Pancreas (tissue), 10 donors: Measurements from ENCODE around the gene CBFA2T2. TPM values are rescaled to one million over a fixed set of nuclear protein-coding genes. Genes with fewer than 3 reads are reported as not detected.

Experiments used
- ATAC-seq, 4 donors: fragments of 200-7000 bp; cut with Tn5 transposase; one replicate each; pipeline versions ENCODE4 v1.8.0 to v1.9.1; 2020; ENCODE audit warnings: mild to moderate bottlenecking in 4 of 4, moderate library complexity in 4 of 4
- DNase-seq, 6 donors: peaks; one replicate each; pipeline ENCODE4 v3.0.0-alpha.2; 2020
- FAIRE-seq: peaks from 2 replicates; lab custom pipeline; 2012; peaks lifted over from hg19 to GRCh38; lab: Jason Lieb, UNC
- H3K27ac ChIP-seq, 4 donors: fragments of 200-600 bp; sonication (generic); 1 replicate in 3 of 4; 2 replicates in 1 of 4; pipeline versions ENCODE4 v1.5.0 to v1.8.0; 2020
- H3K27me3 ChIP-seq, 4 donors: fragments of 200-600 bp; one replicate each; pipeline ENCODE4 v1.8.0; 2021
- H3K36me3 ChIP-seq, 3 donors: fragments of 200-600 bp; sonication (generic) in 1 of 3; one replicate each; pipeline versions ENCODE4 v1.5.0 to v1.8.0; 2020 to 2021
- H3K4me1 ChIP-seq, 3 donors: fragments of 200-600 bp; one replicate each; pipeline ENCODE4 v1.8.0; 2021
- H3K4me3 ChIP-seq, 4 donors: fragments of 200-600 bp; sonication (generic) in 2 of 4; one replicate each; pipeline versions ENCODE4 v1.5.0 to v1.8.0; 2020 to 2021
- H3K9me3 ChIP-seq, 4 donors: fragments of 200-600 bp; one replicate each; pipeline ENCODE4 v1.8.0; 2021
- CTCF ChIP-seq, 4 donors: fragments of 200-600 bp; sonication (generic) in 3 of 4; IDR thresholded peaks; one replicate each; pipeline versions ENCODE4 v1.5.0 to v1.8.0; 2021; ENCODE audit warnings: antibody characterized with exemption in 4 of 4
- WGBS, 2 donors: extraction: QIAGEN DNeasy Blood & Tissue Kit; methylation state at CpG; one replicate each; pipeline ENCODE4 v1.1.7; 2013; 5-methylcytosine and 5-hydroxymethylcytosine counted together
- intact Hi-C, 3 donors: fragments of 100-400 bp; cut with DNase I; formaldehyde crosslinking; loops; one replicate each; pipeline versions ENCODE4 v1.11.1 to v1.14.2; 2022
- polyA plus RNA-seq, 2 donors: library from polyadenylated mRNA; stranded (reverse); fragments of 200-250 nt; gene quantifications; one replicate each; pipeline ENCODE4 v1.2.3, GENCODE V29; 2013
- total RNA-seq, 6 donors: library from RNA; stranded (reverse); fragmentation: NEBNext Ultra II Directional in 4 of 6; extraction: Animal tissue kit (Norgen Biotek cat#: 25700) in 4 of 6; gene quantifications; one replicate each; pipeline versions ENCODE4 v1.2.1 to v1.2.4, GENCODE V29; 2021 to 2023
- donor health status: healthy with polysubstance abuse.
- donor health status: DM: no; HTN: no; CAD: no; lungs with moderate emphysema.
- donor health status: DM: no; HTN: no; CAD: no.
- donor health status: control.
- donor health status: control.
- donor health status: Bipolar disorder and iron deficiency.
- donor health status: DM: yes; HTN: yes; CAD: no.
- donor health status: DM: no; HTN: no; CAD: no.
- donor health status: DM: no; HTN: no; CAD: no.
- donor health status: DM: yes; HTN: yes; CAD: no.

Gene CBFA2T2
- total and polyA plus RNA-seq, 8 donors, result 4.7 to 11.6 (median 7.5) TPM

DNA sequence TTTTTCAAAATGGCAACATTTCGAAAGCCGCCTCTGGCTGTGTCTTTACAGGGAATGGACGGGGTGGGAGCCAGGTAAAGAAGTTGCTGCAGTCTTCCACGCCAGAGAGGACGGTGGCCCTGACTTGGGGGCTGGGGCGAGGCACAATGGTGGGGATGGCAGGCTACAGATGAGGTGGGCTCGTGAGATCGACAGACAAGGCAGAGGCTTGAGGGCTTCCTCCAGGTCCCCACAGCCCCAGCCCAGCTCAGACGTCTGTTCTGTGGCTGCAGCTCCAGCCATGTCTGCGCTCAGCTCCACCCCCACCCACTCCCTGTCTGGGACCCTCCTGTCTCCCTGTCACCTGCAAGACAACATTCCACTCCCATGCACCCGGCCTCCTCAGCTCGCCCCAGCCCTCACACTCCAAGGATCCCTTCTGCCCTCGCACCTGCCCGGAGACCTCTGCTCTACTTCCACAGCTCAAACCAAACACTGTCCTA lies 164.8 kb downstream of the CBFA2T2 start:
- no peak overlapping the region for H3K4me3 ChIP-seq
- ATAC-seq (peak in 3 of 4 donors; percentile 0 to 45 (median 1)), DNase-seq (peak in 3 of 6 donors; percentile 29 to 80 (median 66)), FAIRE-seq (no peak)
- peaks cover 21 to 27% (median 26%) of the 10 kb centered on the region in 3 donors for H3K4me1 ChIP-seq
- WGBS, 2 donors, result 38 to 39% methylated on average over 14 of the region's 14 CpGs
- no peaks in the 10 kb centered on the region for H3K27me3 ChIP-seq
- intact Hi-C loops, result loop anchor here in 1 of 3 donors (5.0 kb wide), 1 partner anchor 192 kb away; no protein-coding TSS in a partner anchor
- H3K27ac ChIP-seq, result peak overlapping the region; percentile 77 to 91 (median 82)
- H3K36me3 ChIP-seq, result peaks cover 0 to 7% (median 0%) of the 10 kb centered on the region in 3 donors
- TF ChIP-seq CTCF (IDR thresholded peaks at IDR 0.05), result no peak
- no peaks in the 10 kb centered on the region for H3K9me3 ChIP-seq

GRCh38 chr20:33655164-33655563 lies 165.3 kb downstream of the CBFA2T2 start:
- H3K4me3 ChIP-seq, result no peak overlapping the region
- FAIRE-seq, result no peak
- no peaks in the 10 kb centered on the region for H3K27me3 ChIP-seq
- 54 to 56% methylated on average over 4 of the region's 4 CpGs for WGBS, 2 donors
- TF ChIP-seq CTCF (IDR thresholded peaks at IDR 0.05), result no peak
- H3K4me1 ChIP-seq, result peaks cover 21 to 27% (median 26%) of the 10 kb centered on the region in 3 donors
- intact Hi-C loops, result loop anchor here in 1 of 3 donors (5.0 kb wide), 1 partner anchor 193 kb away; no protein-coding TSS in a partner anchor
- peaks cover 0 to 7% (median 0%) of the 10 kb centered on the region in 3 donors for H3K36me3 ChIP-seq
- ATAC-seq, result no peak
- H3K27ac ChIP-seq, result peak overlapping the region; percentile 77 to 91 (median 82)
- no peaks in the 10 kb centered on the region for H3K9me3 ChIP-seq
- DNase-seq, result peak in 1 of 6 donors; percentile 19

- no peaks in the 10 kb centered on the region for H3K27me3 ChIP-seq
- H3K4me3 ChIP-seq, result no peak overlapping the region
- H3K36me3 ChIP-seq, result peaks cover 0 to 7% (median 0%) of the 10 kb centered on the region in 3 donors
- peak overlapping the region in 1 of 4 donors; percentile 77 for H3K27ac ChIP-seq
- peaks cover 21 to 27% (median 26%) of the 10 kb centered on the region in 3 donors for H3K4me1 ChIP-seq
- no peak for FAIRE-seq
- no peaks in the 10 kb centered on the region for H3K9me3 ChIP-seq
- TF ChIP-seq CTCF (IDR thresholded peaks at IDR 0.05), result no peak
- 94 to 95% methylated on average over 10 of the region's 10 CpGs for WGBS, 2 donors
- intact Hi-C loops, result loop anchor here in 1 of 3 donors (5.0 kb wide), 1 partner anchor 194 kb away; no protein-coding TSS in a partner anchor
- peak in 4 of 6 donors; percentile 6 to 62 (median 21) for DNase-seq
- ATAC-seq, result no peak
These were observed 166.3 kb downstream of the CBFA2T2 start for GRCh38 chr20:33656010-33656782.

DNA sequence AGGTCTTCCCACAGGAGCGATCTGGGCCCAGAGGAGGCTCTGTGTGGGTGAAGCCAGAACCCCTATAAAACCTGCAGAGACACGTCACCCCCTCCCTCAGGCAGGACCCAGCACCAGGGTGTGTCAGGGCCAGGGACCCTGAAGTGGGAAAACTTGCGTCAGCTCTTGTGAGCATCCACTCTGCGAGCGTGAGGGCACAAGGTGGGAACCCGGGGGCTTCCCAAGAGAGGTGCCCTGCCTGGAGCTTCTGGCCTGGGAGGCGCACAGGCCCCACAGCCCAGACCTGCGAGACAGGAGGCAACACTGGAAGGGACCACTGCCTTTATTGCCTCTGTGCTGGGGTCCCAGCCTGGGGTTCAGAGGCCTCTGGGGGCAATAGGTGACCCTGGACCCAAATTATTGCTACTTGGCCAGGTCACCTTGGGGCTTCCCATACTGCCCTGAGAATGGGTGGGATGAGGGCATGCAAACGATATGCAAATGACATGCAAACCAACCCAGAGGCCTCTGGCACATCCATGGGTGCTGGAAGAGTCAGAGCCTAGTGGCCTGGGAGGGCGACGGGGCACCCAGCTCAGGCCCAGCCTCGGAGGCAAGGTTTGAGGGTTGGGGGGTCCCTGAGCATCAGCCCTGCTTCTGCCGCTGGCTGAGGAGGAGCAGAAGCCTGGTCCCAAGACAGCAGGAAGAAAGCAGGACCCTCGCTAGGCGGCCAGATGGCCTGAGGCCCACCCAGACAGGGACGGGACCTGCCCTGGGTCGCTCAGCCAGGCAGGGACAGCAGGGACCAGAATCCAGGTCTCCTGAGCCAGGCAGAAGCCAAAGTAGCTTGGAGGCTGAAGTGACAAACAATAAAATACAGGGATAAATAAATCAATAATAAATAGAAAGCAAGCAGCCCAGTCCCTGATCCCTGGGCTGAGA lies 167.1 kb downstream of the CBFA2T2 start:
- DNase-seq (peak in 4 of 6 donors; percentile 13 to 64 (median 24)), ATAC-seq (no peak), FAIRE-seq (no peak)
- no peak overlapping the region for H3K27ac ChIP-seq
- H3K27me3 ChIP-seq, result no peaks in the 10 kb centered on the region
- 94 to 95% methylated on average over 17 of the region's 17 CpGs for WGBS, 2 donors
- no peaks in the 10 kb centered on the region for H3K9me3 ChIP-seq
- H3K36me3 ChIP-seq, result peaks cover 0 to 7% (median 0%) of the 10 kb centered on the region in 3 donors
- intact Hi-C loops, result loop anchor here in 1 of 3 donors (5.0 kb wide), 1 partner anchor 195 kb away; no protein-coding TSS in a partner anchor
- peaks cover 21 to 27% (median 26%) of the 10 kb centered on the region in 3 donors for H3K4me1 ChIP-seq
- no peak overlapping the region for H3K4me3 ChIP-seq
- no peak for TF ChIP-seq CTCF (IDR thresholded peaks at IDR 0.05)
